Erythroblast (primary cell): ENCODE data around the gene BMP7.
"Not testable (repeated sequence)": the region's sequence is repeated elsewhere in the genome, so short reads cannot be mapped to it uniquely, and the experiment has no call there.

Source experiments
- DNase-seq, 2 experiments: peaks; one replicate each; lab custom pipeline; 2025; lab: John Stamatoyannopoulos, UW
- GATA1 ChIP-seq: IDR thresholded peaks from 2 replicates; pipeline ENCODE4 v1.6.1; 2011; ENCODE audit warnings: low read depth, mild to moderate bottlenecking, control low read depth, low read length, moderate library complexity
- POLR2A ChIP-seq: IDR thresholded peaks from 2 replicates; pipeline ENCODE4 v1.6.1; 2011; ENCODE audit warnings: mild to moderate bottlenecking, low read length

Gene BMP7

DNA sequence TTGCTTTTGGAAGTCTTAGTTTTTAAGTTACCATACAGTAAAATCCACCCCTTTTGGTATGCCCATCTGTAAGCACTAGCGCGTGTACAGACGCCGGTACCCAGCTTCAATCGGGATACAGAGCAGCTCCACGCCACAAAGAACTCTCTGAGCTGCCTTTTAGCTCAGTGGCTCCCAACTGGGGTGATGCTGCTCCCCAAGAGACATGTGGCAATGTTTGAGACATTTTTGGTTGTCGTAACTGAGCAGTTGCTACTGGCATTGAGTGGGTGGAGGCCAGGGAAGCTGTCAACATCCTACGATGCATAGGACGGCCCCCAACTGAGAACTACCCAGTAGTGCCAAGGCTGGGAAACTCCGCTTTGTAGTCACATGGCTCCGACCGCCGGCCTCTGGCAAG lies 73.3 kb downstream of the BMP7 start:
- DNase-seq: no peak
- TF ChIP-seq POLR2A (no peak), GATA1 (no peak)

GRCh38 chr20:57192311-57192710 lies 74.1 kb downstream of the BMP7 start:
- DNase-seq: no peak
- TF ChIP-seq GATA1 (no peak), POLR2A (no peak)

DNA sequence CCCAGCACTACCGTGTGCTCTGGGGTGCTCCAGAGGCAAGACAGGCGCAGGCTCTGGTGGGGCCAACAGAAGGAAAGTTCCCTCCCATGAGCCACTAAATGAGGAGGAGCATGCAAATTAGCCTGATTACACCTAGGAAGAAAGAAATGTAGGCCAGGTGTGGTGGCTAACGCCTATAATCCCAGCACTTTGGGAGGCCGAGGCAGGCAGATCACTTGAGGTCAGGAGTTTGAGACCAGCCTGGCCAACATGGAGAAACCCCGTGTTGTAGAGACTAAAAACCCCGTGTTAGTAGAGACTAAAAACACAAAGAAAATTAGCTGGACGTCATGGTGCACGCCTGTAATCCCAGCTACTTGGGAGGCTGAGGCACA lies 75.2 kb downstream of the BMP7 start:
- not testable (repeated sequence) for DNase-seq

- TF ChIP-seq GATA1: no peak
- TF ChIP-seq POLR2A: no peak
These were observed 75.7 kb downstream of the BMP7 start for GRCh38 chr20:57190536-57191264.

GRCh38 chr20:57189713-57190112 lies 76.7 kb downstream of the BMP7 start:
- TF ChIP-seq GATA1: no peak
- no peak for TF ChIP-seq POLR2A
- no peak for DNase-seq

More at GRCh38 chr20:57190536-57191264, 75.7 kb downstream of the BMP7 start:
- DNase-seq: no peak

DNA sequence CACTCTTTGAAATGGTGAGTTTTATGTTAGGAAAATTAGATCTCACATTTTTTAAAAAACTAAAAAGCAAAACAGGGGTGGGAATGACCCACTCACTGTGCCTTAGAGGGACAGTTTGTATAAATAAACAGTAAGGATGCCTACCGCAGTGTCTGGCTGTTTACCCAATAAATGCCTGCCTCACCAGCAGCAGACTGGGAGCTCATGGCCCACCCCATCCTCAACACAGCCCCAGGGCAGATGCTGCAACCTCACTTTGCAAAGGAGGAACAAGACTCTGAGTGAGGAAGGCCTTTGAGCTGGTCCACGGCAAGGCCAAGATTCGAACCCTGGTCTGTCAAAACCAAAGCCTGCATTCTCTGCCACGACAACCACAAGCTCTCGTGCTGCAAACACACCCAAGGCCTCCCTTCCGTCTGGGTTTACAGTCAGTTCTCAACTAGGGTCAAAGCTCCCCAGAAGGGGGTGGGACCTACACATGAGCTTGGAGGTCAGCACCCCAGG lies 77.8 kb downstream of the BMP7 start:
- DNase-seq: no peak
- TF ChIP-seq POLR2A (no peak), GATA1 (no peak)

DNA sequence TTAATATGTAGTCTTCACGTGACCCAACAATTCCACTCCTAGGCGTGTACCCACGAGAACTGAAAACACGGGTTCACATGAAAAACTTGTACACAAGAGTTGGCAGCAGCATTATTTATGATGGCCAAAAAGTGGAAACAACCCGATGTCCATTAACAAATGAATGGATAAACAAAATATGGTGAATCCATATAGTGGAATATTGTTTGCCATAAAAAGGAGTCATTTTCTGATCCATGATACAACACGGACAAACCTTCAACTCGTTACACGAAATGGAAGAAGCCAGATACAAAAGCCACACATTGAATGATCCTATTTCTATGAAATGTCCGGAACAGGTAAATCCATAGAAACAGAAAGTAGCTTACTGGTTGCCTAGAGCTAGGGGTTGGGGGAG lies 78.4 kb downstream of the BMP7 start:
- TF ChIP-seq GATA1 (no peak), POLR2A (no peak)
- DNase-seq: no peak

GRCh38 chr20:57187068-57187634 lies 79.3 kb downstream of the BMP7 start:
- TF ChIP-seq GATA1: no peak
- TF ChIP-seq POLR2A: no peak
- DNase-seq: no peak

GRCh38 chr20:57186192-57186591 lies 80.2 kb downstream of the BMP7 start:
- no peak for DNase-seq
- TF ChIP-seq GATA1: no peak
- TF ChIP-seq POLR2A: no peak

GRCh38 chr20:57185188-57185743 lies 81.2 kb downstream of the BMP7 start:
- DNase-seq: no peak
- TF ChIP-seq GATA1: no peak
- TF ChIP-seq POLR2A: no peak

DNA sequence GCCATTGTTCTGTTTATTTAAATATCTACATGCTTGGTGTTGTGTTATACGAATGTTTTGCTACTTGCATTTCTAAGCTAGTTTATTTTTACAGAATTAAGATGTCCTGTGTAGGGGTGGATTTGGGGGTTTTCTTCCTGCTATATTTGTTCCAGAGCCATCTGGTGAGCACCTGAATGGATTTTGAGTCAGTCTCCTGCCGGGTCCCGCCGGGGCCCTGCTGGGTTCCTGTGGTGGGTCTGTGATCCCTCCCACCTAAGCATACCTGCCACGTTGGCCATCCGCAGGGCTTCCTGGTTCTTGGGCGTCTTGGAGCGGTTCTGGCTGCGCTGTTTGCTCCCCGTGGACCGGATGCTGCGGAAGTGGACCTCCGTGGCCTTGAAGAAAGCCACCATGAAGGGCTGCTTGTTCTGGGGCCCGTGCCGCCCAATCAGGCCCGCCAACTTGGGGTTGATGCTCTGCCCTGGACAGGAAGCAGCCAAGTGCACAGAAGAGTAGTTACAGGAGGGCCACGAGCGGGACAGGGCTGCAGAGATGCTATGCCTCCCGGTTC lies 82.9 kb downstream of the BMP7 start:
- no peak for TF ChIP-seq GATA1
- TF ChIP-seq POLR2A: no peak
- no peak for DNase-seq

DNA sequence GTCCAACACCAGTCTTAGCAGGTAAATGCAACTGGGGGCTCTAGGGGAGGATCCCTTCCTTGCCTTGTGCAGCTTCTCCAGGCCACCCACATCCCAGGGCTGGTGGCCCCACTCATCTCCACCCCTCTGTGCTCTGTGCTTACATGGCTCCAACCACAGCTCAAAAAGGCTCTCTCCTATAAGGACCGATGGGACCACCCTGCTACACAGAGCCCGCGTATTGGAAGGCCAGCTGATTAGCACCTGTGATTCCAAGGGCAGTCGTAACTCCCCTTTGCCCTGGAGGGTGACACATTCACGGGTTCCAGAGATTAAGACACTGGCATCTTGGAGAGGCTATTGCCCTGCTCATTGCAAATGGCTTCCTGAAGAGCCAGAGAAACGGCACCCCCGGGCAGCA lies 84.8 kb downstream of the BMP7 start:
- TF ChIP-seq GATA1 (no peak), POLR2A (no peak)

DNA sequence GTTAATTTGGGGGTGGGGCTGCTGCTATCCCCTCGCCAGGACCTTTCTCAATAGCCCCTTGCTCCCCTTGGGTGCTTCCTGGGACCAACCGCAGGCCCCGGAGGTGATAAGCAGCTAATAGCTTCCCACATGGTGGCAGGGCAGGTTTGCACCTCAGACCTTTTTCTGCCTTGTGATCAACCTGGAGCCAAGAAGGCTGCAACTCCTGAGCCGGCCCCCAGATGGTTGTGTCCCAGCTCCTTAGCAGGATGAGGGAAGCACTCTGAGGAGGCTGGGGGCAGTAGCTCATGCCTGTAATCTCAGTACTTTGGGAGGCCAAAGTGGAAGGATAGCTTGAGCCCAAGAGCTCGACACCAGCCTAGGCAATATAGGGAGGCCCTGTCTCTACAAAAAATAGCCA lies 85.5 kb downstream of the BMP7 start:
- TF ChIP-seq GATA1: no peak
- no peak for TF ChIP-seq POLR2A
- DNase-seq: no peak

More for the DNA sequence above, 84.8 kb downstream of the BMP7 start:
- no peak for DNase-seq

GRCh38 chr20:57180387-57180786 lies 86.1 kb downstream of the BMP7 start:
- no peak for DNase-seq

More at GRCh38 chr20:57180387-57180786, 86.1 kb downstream of the BMP7 start:
- TF ChIP-seq GATA1 (no peak), POLR2A (no peak)
